ENCODE measurements around the gene NGRN. TPM values are rescaled to one million over a fixed set of nuclear protein-coding genes. Genes with fewer than 3 reads are reported as not detected.

NGRN gene
- total and polyA plus RNA-seq, 2 of the 8 experiments (the other 6 are each of a cell fraction or from before 2014, with no cell fraction given), result 60.1 to 101 TPM

DNA sequence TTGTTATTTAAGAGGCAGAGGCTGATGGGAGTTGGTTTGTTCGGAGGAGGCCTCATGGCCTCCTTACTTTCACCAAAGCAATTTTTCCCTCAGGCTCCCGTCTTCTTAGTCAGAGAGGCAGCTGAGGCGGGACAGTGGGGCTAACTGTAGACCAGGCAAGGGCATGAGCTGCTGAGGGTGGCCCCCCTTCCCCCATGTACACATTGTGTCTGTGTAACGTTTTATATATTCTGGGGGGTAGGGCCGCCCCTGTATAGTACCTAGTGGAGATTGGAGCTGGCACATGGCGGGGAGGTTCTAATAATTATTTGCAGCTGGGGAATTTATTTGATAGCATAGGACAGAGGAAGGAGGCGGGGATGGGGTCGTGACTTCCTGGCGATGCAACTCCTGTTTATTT lies 35.1 kb downstream of the NGRN start (continued):
- TF ChIP-seq, protein P1, sequence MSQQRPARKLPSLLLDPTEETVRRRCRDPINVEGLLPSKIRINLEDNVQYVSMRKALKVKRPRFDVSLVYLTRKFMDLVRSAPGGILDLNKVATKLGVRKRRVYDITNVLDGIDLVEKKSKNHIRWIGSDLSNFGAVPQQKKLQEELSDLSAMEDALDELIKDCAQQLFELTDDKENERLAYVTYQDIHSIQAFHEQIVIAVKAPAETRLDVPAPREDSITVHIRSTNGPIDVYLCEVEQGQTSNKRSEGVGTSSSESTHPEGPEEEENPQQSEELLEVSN (IDR thresholded peaks at IDR 0.05), result no peak
- TF ChIP-seq, protein P2, sequence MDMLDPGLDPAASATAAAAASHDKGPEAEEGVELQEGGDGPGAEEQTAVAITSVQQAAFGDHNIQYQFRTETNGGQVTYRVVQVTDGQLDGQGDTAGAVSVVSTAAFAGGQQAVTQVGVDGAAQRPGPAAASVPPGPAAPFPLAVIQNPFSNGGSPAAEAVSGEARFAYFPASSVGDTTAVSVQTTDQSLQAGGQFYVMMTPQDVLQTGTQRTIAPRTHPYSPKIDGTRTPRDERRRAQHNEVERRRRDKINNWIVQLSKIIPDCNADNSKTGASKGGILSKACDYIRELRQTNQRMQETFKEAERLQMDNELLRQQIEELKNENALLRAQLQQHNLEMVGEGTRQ (IDR thresholded peaks at IDR 0.05; ENCODE audit: low read length), result no peak
- TF ChIP-seq POLR2AphosphoS5 (IDR thresholded peaks at IDR 0.05; ENCODE audit: low read depth, low read length) (no peak), RXRA (IDR thresholded peaks at IDR 0.05; ENCODE audit: insufficient read depth, low read depth, low read length) (no peak), BACH1 (IDR thresholded peaks at IDR 0.05; ENCODE audit: low read length) (no peak), PHF8 (conservative IDR thresholded peaks at IDR 0.05; ENCODE audit: low read depth, low read length) (no peak)
